Mesendoderm (in vitro differentiated cells): ENCODE data around the gene DRG2.

ENCODE experiments used
- DNase-seq: peaks from one replicate; pipeline ENCODE4 v3.0.0; 2013
- H2AK5ac ChIP-seq: 2 replicates; pipeline ENCODE4 v1.6.1; 2013; ENCODE audit warnings: low read length, inconsistent platforms
- H2BK120ac ChIP-seq: 2 replicates; pipeline ENCODE4 v1.6.1; 2013; ENCODE audit warnings: low read depth, mild to moderate bottlenecking, low read length, moderate library complexity, mixed read lengths
- H2BK15ac ChIP-seq: replicated peaks from 2 replicates; pipeline ENCODE4 v1.6.1; 2013; ENCODE audit warnings: low read depth, mild to moderate bottlenecking, moderate library complexity
- H2BK5ac ChIP-seq: 2 replicates; pipeline ENCODE4 v1.6.1; 2013; ENCODE audit warnings: low read length, inconsistent platforms
- H3K18ac ChIP-seq: 2 replicates; pipeline ENCODE4 v1.6.1; 2013; ENCODE audit warnings: mild to moderate bottlenecking, low read length, mixed read lengths
- H3K23ac ChIP-seq: one replicate; pipeline ENCODE4 v1.6.1; 2013; ENCODE audit warnings: low read length
- H3K27ac ChIP-seq: 2 replicates; pipeline ENCODE4 v1.5.1; 2013; ENCODE audit warnings: low read depth, mild to moderate bottlenecking, inconsistent platforms, low read length, moderate library complexity
- H3K27me3 ChIP-seq: 2 replicates; pipeline ENCODE4 v1.6.1; 2013; ENCODE audit warnings: low read length, control low read depth, mild to moderate bottlenecking, inconsistent platforms; ENCODE audit not compliant: insufficient read depth, poor library complexity
- H3K36me3 ChIP-seq: 2 replicates; pipeline ENCODE4 v1.6.1; 2013; ENCODE audit warnings: low read length, inconsistent platforms; ENCODE audit not compliant: control insufficient read depth, insufficient read depth
- H3K4ac ChIP-seq: one replicate; pipeline ENCODE4 v1.6.1; 2013; ENCODE audit warnings: low read depth, mild to moderate bottlenecking, low read length, moderate library complexity
- H3K4me1 ChIP-seq: 2 replicates; pipeline ENCODE4 v1.6.1; 2013; ENCODE audit warnings: low read depth, low read length, inconsistent platforms; ENCODE audit not compliant: control insufficient read depth
- H3K4me2 ChIP-seq: 2 replicates; pipeline ENCODE4 v1.6.1; 2013; ENCODE audit warnings: low read length
- H3K4me3 ChIP-seq: 2 replicates; pipeline ENCODE4 v1.5.1; 2013; ENCODE audit warnings: mild to moderate bottlenecking, low read length
- H3K56ac ChIP-seq: one replicate; pipeline ENCODE4 v1.6.1; 2013; ENCODE audit warnings: low read length
- H3K79me1 ChIP-seq: 2 replicates; pipeline ENCODE4 v1.6.1; 2013; ENCODE audit warnings: low read length, inconsistent platforms
- H3K79me2 ChIP-seq: 2 replicates; pipeline ENCODE4 v1.6.1; 2013; ENCODE audit warnings: mild to moderate bottlenecking, low read length; ENCODE audit not compliant: control insufficient read depth, insufficient read depth
- H3K9ac ChIP-seq: 2 replicates; pipeline ENCODE4 v1.6.1; 2013; ENCODE audit warnings: low read length, inconsistent platforms
- H4K5ac ChIP-seq: one replicate; pipeline ENCODE4 v1.6.1; 2013; ENCODE audit warnings: low read length
- H4K8ac ChIP-seq: one replicate; pipeline ENCODE4 v1.6.1; 2013; ENCODE audit warnings: low read depth, mild to moderate bottlenecking, control low read depth, low read length, moderate library complexity
- WGBS: extraction: QIAGEN DNeasy Blood & Tissue Kit; methylation state at CpG from one replicate; pipeline ENCODE4 v1.1.7; 2013; ENCODE audit warnings: low lambda C conversion rate, missing lambda C conversion rate; ENCODE audit not compliant: insufficient coverage; ENCODE audit errors: extremely low coverage; 5-methylcytosine and 5-hydroxymethylcytosine counted together

DRG2 gene

GRCh38 chr17:18124345-18125126, 36.8 kb downstream of the DRG2 start:
- no peak for DNase-seq
- Histone ChIP-seq H3K4me3 (no peak overlapping the region), H2AK5ac (no peak overlapping the region), H3K4me2 (no peak overlapping the region), H2BK120ac (no peak overlapping the region), H3K79me2 (no peaks in the 10 kb centered on the region), H3K36me3 (no peaks in the 10 kb centered on the region), H4K8ac (no peak overlapping the region), H3K9ac (no peak overlapping the region), H3K4me1 (no peaks in the 10 kb centered on the region), H3K27me3 (no peaks in the 10 kb centered on the region), H2BK5ac (no peak overlapping the region), H3K18ac (no peak overlapping the region), H3K56ac (no peak overlapping the region), H3K23ac (no peak overlapping the region), H3K79me1 (no peaks in the 10 kb centered on the region), H4K5ac (no peak overlapping the region), H3K4ac (no peak overlapping the region), H2BK15ac (no peak overlapping the region), H3K27ac (no peak overlapping the region)
- WGBS: no CpG with 5 or more reads among the region's 11 CpGs

- no peak overlapping the region for H3K4ac ChIP-seq
- H3K23ac ChIP-seq: no peak overlapping the region
- no peak for DNase-seq
- H3K56ac ChIP-seq: no peak overlapping the region
- H3K9ac ChIP-seq: no peak overlapping the region
- WGBS: no CpG with 5 or more reads among the region's 4 CpGs
- H2AK5ac ChIP-seq: no peak overlapping the region
- no peak overlapping the region for H2BK5ac ChIP-seq
- H4K5ac ChIP-seq: no peak overlapping the region
- no peak overlapping the region for H2BK15ac ChIP-seq
- H3K4me3 ChIP-seq: no peak overlapping the region
- no peaks in the 10 kb centered on the region for H3K79me2 ChIP-seq
- no peaks in the 10 kb centered on the region for H3K27me3 ChIP-seq
- no peak overlapping the region for H3K18ac ChIP-seq
- H3K36me3 ChIP-seq: no peaks in the 10 kb centered on the region
- no peak overlapping the region for H3K4me2 ChIP-seq
- H3K27ac ChIP-seq: no peak overlapping the region
- no peaks in the 10 kb centered on the region for H3K4me1 ChIP-seq
- no peaks in the 10 kb centered on the region for H3K79me1 ChIP-seq
- H2BK120ac ChIP-seq: no peak overlapping the region
- H4K8ac ChIP-seq: no peak overlapping the region
These were observed 41.3 kb downstream of the DRG2 start for GRCh38 chr17:18129041-18129502.

GRCh38 chr17:18132711-18133110, 45.0 kb downstream of the DRG2 start:
- no peak overlapping the region for H3K18ac ChIP-seq
- H2BK120ac ChIP-seq: no peak overlapping the region
- no peak overlapping the region for H4K8ac ChIP-seq
- no peaks in the 10 kb centered on the region for H3K27me3 ChIP-seq
- no peak overlapping the region for H3K4me2 ChIP-seq
- no peak overlapping the region for H2BK15ac ChIP-seq
- H4K5ac ChIP-seq: no peak overlapping the region
- no peaks in the 10 kb centered on the region for H3K4me1 ChIP-seq
- H3K23ac ChIP-seq: no peak overlapping the region
- H3K79me1 ChIP-seq: no peaks in the 10 kb centered on the region
- H3K36me3 ChIP-seq: no peaks in the 10 kb centered on the region
- no peak overlapping the region for H3K9ac ChIP-seq
- no peak overlapping the region for H2BK5ac ChIP-seq
- H3K4me3 ChIP-seq: no peak overlapping the region
- H3K56ac ChIP-seq: no peak overlapping the region
- H2AK5ac ChIP-seq: no peak overlapping the region
- H3K79me2 ChIP-seq: no peaks in the 10 kb centered on the region
- H3K27ac ChIP-seq: no peak overlapping the region
- no CpG with 5 or more reads among the region's 5 CpGs for WGBS
- no peak for DNase-seq
- H3K4ac ChIP-seq: no peak overlapping the region

- Histone ChIP-seq H3K23ac (no peak overlapping the region), H4K5ac (no peak overlapping the region), H2BK15ac (no peak overlapping the region), H3K79me1 (no peaks in the 10 kb centered on the region), H3K36me3 (no peaks in the 10 kb centered on the region), H3K56ac (no peak overlapping the region), H2BK120ac (no peak overlapping the region), H3K79me2 (no peaks in the 10 kb centered on the region), H3K9ac (no peak overlapping the region), H2BK5ac (no peak overlapping the region), H3K27ac (no peak overlapping the region), H3K4me1 (no peaks in the 10 kb centered on the region), H3K4me3 (no peak overlapping the region), H3K18ac (no peak overlapping the region), H2AK5ac (no peak overlapping the region), H3K4me2 (no peak overlapping the region), H4K8ac (no peak overlapping the region), H3K27me3 (no peaks in the 10 kb centered on the region), H3K4ac (no peak overlapping the region)
- WGBS: no CpG with 5 or more reads among the region's 19 CpGs
- DNase-seq: no peak
These were observed 48.6 kb downstream of the DRG2 start for GRCh38 chr17:18136357-18136756.

- H4K8ac ChIP-seq: no peak overlapping the region
- no peak overlapping the region for H2BK5ac ChIP-seq
- no peaks in the 10 kb centered on the region for H3K79me2 ChIP-seq
- no peak overlapping the region for H3K18ac ChIP-seq
- WGBS: no CpG with 5 or more reads among the region's 8 CpGs
- H3K27me3 ChIP-seq: no peaks in the 10 kb centered on the region
- no peak overlapping the region for H3K4me2 ChIP-seq
- no peak overlapping the region for H4K5ac ChIP-seq
- no peaks in the 10 kb centered on the region for H3K79me1 ChIP-seq
- no peak overlapping the region for H3K4ac ChIP-seq
- H3K23ac ChIP-seq: no peak overlapping the region
- no peak overlapping the region for H3K27ac ChIP-seq
- no peak overlapping the region for H3K9ac ChIP-seq
- no peak overlapping the region for H2AK5ac ChIP-seq
- DNase-seq: no peak
- no peak overlapping the region for H2BK120ac ChIP-seq
- no peak overlapping the region for H2BK15ac ChIP-seq
- no peaks in the 10 kb centered on the region for H3K36me3 ChIP-seq
- H3K4me3 ChIP-seq: no peak overlapping the region
- H3K56ac ChIP-seq: no peak overlapping the region
- no peaks in the 10 kb centered on the region for H3K4me1 ChIP-seq
These were observed 50.5 kb downstream of the DRG2 start for GRCh38 chr17:18138065-18138749.
